SKM-1 treated with dmso at 0.1 percent for 144 hours (cell line): ENCODE results near the gene CPSF4.
A peak's percentile ranks its signal among the peaks of the same experiment; 100 is the strongest.
"Not testable (repeated sequence)": the region's sequence is repeated elsewhere in the genome, so short reads cannot be mapped to it uniquely, and the experiment has no call there.

Experiments used
- DNase-seq: peaks from one replicate; lab custom pipeline; 2025; ENCODE audit not compliant: unreplicated experiment; lab: John Stamatoyannopoulos, UW

The CPSF4 gene

DNA sequence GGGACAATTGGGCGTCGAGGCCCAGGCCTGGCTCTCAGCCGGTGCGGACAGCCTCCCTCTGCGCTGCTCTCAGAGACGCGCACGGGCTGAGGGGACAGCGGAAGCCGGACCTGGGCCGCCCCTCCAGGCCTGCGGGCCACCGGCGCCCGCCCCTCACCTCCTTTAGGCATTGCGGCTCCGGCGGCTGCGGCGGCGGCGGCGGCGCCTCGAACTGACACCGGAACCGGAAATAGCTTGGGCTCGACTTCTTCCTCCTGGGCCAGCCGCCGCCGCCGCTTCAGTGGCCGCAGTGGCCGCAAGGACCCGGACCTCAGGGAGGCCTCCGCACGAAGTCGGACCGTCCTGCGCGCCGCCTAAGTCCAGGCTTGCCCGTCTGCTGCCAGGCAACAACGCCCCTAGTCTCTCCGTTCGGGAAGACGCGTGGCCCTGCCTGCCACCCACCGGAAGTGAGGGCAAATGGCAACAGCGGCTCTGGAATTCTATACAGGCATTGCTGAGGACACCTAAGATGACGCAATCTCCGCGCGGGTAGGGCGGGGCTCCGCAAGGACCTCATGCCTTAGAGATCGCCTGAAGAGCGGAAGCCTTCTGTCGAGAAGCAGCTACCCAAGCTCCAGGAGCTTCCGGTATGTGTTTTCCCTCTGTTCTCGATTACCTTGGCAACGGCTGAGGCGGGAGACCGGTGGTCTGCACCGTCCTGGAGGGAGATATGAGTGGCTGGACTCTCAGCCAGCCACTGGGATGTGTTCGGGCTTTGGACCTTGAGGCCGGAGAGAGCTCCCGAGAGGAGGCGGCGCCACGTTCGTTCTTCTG is 30.2 kb upstream of the CPSF4 start, which contains the start of the genes BUD31 and PDAP1:
BUD31 (plus strand) TSS at position 591 of the 813 bp plus-strand sequence. CDS start 2,124 bp downstream, outside the sequence.
PDAP1 (minus strand) TSS at position 219 of the 813 bp plus-strand sequence; CDS start at position 170, 49 bp downstream.
- DNase-seq: peak; percentile 92

- DNase-seq: no peak
These were observed 29.6 kb upstream of the CPSF4 start for GRCh38 chr7:99409192-99409572.

DNA sequence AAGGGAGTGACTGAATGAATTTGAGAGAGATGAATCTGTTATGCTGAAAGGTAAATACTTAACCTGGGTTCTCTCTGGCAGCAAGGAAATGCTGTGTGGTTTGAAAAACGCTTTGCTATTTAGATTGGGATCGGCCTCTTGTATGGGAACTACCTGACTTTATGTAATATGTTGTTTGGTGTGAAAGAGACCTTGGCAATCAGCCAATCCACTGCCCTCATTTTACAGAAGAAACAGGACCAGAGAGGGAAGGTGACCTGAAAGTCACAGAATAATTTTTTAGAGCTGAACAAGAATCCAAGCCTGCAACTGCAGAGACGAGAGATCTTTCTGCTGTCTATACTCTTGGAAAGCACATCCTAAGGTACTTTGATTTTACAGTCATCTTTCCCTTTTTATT is 28.9 kb upstream of the CPSF4 start:
- no peak for DNase-seq

DNA sequence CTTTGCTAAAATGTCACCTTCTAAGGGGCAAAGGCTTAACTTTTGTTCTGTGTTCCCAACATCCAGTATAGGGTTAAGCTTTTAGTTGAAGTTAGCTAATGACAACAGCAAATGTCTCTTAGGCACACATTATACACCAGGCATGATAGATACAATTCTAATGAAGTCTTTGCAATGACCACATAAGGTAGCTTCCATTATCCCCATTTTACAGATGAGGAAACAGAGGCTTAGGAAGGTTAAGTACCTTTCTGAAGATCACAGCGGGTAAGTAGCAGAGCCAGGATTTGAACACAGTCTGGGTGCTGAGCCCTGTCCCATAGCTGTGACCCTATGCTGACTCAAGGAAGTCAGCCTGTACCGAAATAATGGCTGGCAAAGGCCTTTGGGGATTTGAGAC is 28.1 kb upstream of the CPSF4 start:
- DNase-seq: no peak

- DNase-seq: peak; percentile 44
These were observed 23.1 kb upstream of the CPSF4 start for GRCh38 chr7:99415513-99416127.

DNA sequence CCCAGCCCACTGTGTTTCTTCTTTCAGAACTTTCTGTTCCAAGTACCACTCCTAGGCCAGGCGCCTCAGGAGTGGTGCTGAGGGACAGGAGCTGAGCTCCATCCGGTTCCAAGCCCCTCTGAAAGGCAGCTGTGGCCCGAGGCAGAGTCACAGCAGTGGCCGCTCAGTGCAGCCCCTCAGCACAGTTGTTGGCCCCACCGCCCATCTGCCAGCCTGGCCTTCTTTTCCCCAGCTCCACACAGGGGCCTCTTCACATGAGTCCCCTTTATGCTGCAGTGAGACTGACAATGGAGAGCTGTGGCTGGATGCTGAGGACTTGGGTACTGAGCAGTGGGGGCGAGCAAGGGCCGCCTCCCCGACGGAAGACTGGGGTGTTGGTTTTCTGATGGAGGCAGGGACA is 20.5 kb upstream of the CPSF4 start:
- DNase-seq: no peak

DNA sequence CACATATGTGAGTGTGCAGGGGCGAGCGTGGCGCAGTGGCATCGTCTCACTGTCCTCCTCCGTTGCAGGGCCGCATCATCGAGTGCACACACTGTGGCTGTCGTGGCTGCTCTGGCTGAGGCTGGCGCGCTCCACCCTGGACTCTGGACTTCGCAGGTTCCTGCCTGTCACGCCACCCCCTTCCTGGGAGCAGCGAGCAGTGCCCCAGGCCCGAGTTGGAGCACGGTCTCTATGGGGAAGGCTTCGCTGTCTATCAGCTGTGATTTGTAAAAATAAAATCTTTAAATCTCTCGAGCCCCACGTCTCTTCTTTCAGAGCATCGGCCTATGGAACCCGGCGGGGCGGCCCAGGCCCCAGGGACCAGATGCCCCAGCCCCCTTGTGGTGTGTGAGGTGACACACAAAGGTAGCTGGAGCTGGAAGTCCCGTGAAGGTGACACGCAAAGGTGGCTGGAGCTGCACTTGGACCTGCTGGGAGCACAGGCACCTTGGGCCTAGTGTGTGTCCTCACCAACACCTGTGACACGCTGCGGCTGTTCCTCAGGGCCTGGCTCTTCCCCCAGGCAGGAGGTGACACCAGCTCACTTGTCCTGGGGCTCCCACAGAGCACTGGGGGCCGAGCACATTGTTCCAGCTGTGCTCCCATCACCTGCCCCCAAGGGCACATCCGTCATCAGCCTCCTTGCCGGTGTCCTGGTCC is 19.3 kb upstream of the CPSF4 start:
- no peak for DNase-seq

DNA sequence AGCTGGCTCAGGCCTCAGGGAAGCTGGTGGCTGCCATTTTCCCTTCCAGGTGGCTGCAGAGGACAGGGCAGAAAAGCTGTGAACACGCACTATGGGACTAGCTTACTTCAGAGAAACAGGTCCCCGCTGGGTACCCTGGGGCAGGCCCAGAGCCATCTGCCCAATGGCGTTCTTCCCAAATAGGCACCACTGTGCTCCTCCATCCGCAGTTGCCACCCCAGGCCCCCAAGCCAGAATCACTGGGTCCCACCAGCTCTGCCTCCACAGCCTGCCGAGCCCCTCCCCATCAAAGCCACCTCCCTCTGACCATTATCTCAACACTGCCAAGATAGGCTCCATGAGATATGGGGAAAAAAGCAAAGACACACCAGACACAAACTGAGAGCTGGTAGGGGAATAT is 18.5 kb upstream of the CPSF4 start:
- no peak for DNase-seq

DNA sequence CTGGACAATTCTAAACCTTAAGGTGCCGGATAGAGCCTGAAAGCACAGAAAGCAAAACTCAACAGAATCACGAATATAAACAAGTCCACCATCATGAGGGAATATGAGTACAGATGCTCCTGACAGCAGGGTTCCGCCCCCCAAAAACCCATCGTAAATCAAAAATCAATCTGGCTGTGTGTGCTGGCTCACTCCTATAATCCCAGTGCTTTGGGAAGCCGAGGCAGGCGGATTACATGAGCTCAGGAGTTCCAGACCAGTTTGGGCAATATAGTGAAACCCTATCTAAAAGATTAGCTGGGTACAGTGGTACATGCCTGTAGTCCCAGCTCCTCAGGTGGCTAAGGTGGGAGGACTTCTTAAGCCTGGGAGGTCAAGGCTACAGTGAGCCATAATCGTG is 17.8 kb upstream of the CPSF4 start:
- DNase-seq: no peak

DNA sequence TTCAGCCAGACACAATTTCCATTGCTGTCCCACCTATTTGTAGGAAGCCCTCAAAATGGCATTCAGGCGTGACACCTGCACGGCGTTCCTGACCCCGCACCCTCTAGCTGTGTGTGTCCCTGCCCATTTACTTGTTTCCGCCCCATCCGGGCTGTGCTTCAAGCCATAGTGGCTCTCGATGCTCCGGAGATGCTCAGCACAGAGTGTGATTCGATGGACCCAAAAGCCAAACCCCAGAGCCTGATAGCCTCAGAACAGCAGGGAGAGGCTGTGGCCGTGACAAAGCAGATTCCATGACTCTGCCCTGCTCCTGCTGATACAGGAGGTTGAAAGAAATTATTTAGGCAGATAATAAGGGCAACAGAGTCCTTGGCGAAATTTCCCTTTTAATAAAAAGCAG is 16.6 kb upstream of the CPSF4 start:
- no peak for DNase-seq

GRCh38 chr7:99422625-99423024 is 16.1 kb upstream of the CPSF4 start:
- DNase-seq: no peak

DNA sequence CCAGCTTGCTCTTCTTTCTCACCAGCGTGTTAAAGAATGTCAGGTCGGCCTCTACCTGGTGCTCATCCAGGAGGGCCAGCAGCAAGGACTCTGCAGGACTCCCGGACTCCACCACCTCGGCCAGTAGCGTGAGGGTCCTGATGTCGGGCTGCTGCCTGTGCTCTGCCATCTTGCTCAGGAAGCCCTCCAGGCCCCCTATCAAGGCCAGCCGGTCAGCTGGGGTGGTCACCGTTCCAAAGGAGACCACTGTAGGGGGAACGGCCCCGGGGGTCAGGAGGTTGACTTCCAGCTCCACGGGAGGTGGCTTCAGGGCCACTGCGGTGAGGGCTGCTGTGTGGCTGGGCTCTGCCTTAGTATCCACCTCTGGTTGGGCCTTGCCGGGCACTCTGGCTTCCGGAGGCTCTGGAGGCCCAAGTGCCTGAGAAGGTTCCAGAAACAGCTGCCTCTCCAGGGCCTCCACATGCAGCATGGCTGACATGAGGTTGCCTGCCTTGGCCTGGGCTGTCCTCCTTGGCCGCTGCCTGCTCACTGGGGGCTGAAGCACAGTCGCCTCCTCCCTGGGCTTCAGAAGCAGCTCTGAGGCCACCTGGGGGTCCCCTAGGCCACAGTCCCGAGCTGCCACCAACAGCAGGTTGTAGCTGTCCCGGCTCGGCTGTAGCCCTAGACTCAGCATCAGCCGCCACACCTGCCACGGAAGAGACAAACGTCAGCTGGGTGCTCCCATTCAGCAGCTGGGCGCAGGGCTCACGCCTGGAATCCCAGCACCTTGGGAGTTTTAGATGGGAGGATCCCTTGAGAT is 13.6 kb upstream of the CPSF4 start:
- DNase-seq: no peak

- no peak for DNase-seq
These were observed 9.7 kb upstream of the CPSF4 start for GRCh38 chr7:99428972-99429566.

DNA sequence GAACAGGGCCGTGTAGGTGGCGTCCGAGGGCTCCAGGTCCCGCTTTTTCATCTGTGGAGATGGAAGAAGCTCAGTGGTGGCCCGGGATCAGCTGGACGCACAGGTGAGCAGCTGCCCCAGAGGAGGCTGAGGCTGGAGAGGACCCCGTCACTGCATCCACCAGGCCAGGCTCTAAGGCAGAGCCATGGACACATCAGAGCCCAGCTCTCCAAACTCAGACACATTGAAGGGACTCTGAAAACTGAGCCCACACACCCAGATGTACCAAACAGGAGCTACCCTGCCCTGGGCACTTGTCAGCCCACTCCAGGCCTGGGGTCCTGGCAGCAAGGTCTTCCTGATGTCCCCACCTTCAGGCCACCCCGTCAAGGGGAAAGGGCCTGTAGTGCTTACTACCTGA is 9.0 kb upstream of the CPSF4 start:
- no peak for DNase-seq

DNA sequence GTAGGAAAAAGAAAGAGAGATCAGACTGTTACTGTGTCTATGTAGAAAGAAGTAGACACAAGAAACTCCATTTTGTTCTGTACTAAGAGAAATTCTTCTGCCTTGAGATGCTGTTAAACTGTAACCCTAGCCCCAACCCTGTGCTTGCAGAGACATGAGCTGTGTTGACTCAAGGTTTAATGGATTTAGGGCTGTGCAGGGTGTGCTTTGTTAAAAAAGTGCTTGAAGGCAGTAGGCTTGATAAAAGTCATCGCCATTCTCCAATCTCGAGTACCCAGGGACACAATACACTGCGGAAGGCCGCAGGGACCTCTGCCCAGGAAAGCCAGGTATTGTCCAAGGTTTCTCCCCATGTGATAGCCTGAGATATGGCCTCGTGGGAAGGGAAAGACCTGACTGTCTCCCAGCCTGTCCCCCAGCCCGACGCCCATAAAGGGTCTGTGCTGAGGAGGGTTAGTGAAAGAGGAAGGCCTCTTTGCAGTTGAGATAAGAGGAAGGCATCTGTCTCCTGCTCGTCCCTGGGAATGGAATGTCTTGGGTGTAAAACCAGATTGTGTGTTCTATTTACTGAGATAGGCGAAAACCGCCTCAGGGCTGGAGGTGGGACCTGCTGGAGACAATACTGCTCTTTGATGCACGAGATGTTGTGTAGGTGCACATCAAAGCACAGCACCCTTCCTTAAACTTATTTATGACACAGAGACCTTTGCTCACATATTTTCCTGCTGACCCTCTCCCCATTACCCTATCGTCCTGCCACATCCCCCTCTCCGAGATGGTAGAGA is 6.8 kb upstream of the CPSF4 start:
- not testable (repeated sequence) for DNase-seq

DNA sequence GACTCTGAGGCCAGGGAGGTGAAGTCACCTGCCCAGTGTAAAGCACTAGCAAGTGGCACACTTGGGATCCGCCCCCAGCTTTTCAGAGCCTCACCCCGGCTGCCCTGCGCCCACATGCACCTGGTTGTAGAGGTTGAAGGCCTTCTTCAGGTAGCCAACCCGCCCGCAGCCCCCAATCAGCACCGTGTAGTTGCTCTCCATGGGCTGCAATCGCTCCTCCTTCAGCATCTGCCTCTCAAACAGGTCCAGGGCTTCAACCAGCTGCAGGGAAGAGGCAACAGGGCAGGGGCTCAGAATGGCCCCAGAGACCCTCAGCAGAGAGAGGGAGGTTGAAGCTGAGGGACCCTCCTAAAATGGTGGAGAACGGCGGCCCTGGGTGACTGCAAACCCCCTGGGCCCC is 5.6 kb upstream of the CPSF4 start:
- DNase-seq: no peak

DNA sequence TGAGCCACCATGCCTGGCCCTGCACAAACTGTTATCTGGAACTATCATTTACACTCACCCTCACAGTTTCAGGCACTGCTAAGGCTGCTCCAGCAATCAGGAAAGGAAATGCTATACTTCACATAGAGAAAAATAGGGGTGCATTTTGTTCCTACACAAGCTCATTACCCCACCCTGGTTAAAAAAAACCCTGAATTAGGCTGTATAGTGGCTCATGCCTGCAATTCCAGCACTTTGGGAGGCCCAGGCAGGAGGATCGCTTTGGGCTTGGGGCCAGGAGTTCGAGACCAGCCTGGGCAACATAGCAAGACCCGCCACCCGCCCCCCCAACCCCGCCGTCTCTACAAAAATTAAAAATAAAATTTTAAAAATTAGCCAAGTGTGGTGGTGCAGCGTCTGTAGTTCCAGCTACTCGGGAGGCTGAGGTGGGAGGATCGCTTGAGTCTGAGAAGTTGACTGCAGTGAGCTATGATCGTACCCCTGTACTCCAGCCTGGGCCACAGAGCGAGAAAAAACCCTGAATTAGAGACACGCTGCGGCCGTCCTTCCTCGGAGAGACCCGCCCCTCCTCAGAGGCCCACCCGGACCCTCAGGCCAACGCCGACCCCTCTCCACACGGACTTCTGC is 684 bp upstream of the CPSF4 start:
- DNase-seq: no peak

DNA sequence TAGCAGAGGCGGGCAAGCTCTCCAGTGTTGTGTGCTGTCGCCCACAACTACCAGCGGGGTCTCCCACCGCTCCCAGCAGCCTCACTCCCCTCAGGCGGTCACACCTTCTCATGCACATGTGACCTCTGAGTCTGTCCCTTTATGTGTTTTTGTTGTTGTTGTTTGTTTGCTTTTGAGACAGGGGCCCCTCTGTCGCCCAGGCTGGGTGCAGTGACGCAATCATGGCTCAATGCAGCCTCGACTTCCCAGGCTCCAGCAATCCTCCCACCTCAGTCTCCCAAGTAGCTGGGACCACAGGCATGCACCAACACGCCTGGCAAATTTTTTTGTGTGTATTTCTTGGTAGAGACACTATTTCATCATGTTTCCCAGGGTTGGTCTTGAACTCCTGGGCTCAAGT is 1.5 kb downstream of the CPSF4 start:
- no peak for DNase-seq

DNA sequence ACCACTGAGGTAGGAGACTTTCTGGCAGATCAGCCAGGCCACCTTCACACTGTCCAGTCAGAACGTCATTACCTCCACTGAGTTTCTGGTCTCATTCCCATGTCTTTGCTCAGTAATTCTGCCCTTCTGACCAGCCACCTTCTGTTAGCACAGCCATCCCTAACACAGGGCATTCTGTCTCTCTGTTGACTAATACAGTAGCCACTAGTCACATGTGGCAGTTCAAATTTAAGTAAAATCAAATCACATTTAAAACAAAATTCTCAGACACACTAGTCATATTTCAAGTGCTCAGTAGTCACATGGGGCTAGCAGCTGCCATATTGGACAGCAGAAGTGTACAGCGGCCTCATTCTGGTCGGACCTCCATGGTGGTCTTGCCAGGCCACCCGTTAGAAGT is 7.4 kb downstream of the CPSF4 start:
- no peak for DNase-seq

- peak; percentile 24 for DNase-seq
These were observed 9.2 kb downstream of the CPSF4 start for GRCh38 chr7:99447943-99448342.
